Right forelimb (tissue), 1 donor: ENCODE results near the gene TMEM178B.
"Not testable (repeated sequence)": the region's sequence is repeated elsewhere in the genome, so short reads cannot be mapped to it uniquely, and the experiment has no call there.

Source experiments
- DNase-seq: peaks from one replicate; pipeline ENCODE4 v3.0.0-alpha.2; 2018

TMEM178B gene

GRCh38 chr7:141144921-141145629 is 71.2 kb downstream of the TMEM178B start:
- no peak for DNase-seq

DNA sequence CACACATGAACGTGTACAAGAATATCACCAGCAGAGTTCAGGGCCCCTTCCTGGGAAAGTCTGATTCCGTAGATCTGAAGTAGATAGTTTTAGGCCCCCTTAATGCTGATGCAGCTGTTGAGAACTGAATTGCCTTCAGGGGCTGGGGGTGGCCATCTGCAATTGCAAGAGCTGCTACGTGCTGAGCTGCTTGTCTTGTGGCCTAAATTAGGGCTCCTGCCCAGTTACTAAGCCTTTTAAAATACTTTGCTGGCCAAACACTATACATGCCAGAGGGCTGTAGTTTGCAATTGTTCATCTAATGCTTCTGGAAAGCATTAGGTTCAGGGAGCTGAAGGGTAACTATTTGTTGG is 71.7 kb downstream of the TMEM178B start:
- no peak for DNase-seq

GRCh38 chr7:141147482-141147881 is 73.6 kb downstream of the TMEM178B start:
- DNase-seq: no peak

GRCh38 chr7:141150465-141150864 is 76.6 kb downstream of the TMEM178B start:
- DNase-seq: no peak

- DNase-seq: no peak
Observed at GRCh38 chr7:141151746-141152145, 77.9 kb downstream of the TMEM178B start.

GRCh38 chr7:141153231-141153630 is 79.4 kb downstream of the TMEM178B start:
- DNase-seq: no peak

DNA sequence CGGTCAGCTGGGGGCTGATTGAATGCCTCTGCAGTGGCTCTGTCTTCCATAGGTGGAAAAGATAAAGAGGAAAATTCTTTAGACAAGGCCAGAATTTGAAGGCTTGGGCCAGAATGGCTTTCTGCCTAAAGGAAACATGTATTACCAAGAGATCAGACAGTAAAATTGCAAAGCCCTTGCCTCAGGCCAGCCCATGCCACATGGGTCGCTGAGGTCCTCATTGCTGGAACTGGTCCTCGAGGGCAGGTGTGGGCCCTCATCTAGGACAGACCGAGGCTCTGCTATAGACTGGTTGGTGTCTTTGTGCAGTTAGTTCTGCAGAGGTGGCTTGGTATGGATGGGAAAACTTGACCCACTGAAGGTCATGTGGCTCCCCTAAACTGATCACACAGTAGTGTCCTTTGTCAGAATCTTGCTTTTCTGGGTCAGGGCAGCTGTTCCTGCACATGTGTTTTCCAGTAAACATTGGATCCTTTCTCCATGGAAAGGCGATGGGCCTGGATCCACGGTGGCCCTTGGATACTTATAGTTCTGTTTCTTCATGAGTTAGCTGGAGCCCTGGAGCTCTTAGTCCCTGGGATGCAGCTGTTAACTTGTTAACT is 80.4 kb downstream of the TMEM178B start:
- no peak for DNase-seq

DNA sequence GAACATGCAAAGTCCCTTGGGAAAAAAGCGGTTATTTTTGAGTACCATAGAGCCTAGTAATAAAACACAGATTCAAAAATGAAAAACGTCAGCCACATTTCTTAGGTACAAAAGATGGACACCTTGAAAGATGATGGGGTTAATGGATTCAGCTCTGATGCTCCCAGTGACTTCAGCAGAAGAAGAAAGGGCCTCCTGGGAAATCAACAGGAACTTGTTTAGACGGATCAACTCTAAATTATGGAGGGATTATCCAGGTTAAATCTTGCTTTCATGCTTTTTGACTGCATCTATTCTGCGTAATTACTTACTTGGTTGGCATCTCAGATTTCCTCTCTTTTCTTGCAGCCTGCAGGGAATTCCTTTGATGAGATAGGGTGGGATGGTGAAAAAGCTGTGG is 82.5 kb downstream of the TMEM178B start:
- DNase-seq: no peak

GRCh38 chr7:141157138-141157765 is 83.4 kb downstream of the TMEM178B start:
- peak; percentile 18 for DNase-seq

DNA sequence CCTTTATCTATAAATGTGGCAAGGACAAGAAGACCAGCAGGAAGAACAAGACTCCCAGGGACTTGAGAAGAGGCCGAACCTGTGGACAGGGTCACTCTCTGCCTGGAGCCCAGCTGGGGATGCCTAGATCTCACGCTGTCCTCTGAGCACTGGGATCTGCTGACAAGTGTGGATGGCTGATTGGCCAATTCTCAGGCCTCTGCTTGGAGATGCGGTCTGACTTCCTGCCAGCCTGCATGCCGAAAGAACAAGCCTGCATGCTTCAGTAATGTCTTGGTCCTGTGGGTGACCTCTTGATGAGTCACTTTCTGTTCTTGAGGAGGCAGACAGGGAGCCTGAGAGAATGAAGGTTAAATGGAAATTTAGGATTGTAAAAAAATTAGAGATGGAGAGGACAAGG is 84.7 kb downstream of the TMEM178B start:
- DNase-seq: peak; percentile 36

DNA sequence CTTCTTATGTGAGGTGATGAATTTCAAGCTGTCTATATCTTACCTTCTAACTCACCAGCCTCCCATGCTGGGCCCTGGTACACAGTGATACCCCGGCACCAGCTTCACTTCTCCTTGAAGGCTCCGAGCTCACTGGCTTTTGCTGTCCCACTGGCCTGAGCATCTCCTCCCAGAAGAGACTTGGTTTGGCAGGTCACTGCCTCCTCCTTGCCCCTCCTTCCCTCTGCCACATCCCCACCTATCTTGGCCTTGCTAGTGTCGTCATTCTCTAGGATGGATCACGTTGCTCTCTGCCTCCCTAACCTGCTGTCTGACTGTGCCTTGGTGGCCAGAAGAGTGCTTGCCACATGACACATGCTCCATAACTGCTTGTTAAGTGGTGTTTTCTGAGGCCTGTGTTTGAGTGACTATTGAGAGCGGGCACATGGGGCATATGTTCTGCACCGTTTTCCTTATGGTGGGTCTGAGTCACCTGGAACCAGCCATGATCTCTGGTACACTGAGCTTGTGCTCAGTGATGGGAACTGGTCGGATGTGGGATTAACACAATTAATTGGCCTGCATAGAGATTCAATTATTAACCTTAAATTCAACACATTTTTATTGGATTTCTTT is 86.5 kb downstream of the TMEM178B start:
- DNase-seq: no peak

DNA sequence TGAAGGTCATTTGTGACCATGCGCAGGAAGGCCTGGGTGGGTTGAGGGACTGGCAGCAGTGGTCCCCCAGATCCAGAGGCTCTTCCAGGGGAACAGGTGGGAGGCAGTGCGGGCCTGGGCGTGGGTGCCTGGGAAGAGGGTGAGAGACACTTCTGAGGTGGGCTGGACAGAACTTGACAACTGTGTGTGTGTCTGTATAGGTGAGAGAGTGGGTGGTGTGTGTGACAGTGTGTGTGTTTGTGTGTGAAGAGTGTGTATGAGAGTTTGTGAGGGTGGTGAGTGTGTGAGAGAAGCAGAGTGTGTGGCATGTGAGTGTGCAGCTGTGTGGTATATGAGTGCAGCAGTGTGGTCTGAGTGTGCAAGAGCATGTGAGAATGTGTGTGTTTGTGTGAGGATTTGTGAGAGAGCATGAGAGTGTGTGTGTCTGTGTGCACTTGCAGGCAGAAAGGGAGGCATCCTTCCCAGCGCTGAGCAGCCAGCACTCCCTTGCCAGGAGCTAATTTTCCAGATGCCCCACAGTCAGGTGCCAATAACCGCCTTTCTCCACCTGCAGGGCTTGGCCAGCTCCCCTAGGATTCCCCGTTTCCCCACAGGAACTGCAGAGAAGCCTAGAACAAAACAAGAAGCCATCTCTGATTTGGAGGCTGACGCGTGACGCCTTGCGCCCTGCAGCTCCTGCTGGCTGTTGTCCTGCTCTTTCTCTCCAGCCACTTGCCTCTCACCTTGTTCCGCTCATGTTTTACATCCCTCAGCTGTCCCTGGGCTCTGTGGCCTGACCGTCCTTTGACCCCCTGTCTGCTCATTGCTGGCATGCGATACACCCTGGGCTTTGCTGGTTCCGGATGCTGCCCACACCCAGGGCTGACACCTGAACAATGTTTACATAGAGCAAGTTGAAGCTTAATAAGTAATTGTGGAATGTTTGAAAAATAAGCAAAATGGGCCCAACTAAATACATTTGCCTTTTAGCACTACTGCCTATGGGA is 88.0 kb downstream of the TMEM178B start:
- DNase-seq: peak; percentile 9

- no peak for DNase-seq
Observed at GRCh38 chr7:141165521-141165920, 91.7 kb downstream of the TMEM178B start.

- no peak for DNase-seq
Observed at GRCh38 chr7:141166926-141167325, 93.1 kb downstream of the TMEM178B start.

- DNase-seq: peak; percentile 19
Observed at GRCh38 chr7:141167381-141167964, 93.6 kb downstream of the TMEM178B start.

GRCh38 chr7:141169157-141169556 is 95.3 kb downstream of the TMEM178B start:
- DNase-seq: not testable (repeated sequence)

- DNase-seq: not testable (repeated sequence)
Observed at GRCh38 chr7:141175728-141176127, 101.9 kb downstream of the TMEM178B start.

GRCh38 chr7:141177120-141177519 is 103.3 kb downstream of the TMEM178B start:
- DNase-seq: not testable (repeated sequence)

- DNase-seq: no peak
Observed at GRCh38 chr7:141178486-141179135, 104.7 kb downstream of the TMEM178B start.

DNA sequence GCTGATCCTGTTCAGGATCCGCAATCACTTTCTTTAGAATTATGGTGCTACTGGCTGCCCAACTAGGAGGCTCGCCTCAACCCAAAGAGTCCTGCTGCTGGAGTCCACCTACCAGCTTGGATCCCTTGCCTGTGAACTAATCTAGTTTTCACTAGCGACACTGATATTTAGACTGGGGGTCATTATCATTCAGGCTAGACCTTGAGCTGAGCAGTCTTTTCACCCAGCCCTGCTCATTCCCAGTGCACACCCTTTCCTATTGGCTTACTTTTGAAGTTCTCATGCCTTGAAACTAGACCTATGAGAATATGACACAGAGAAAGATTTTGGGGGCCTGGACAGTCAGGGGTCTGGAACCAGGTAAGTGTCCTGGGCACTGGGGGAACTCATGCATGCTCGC is 107.9 kb downstream of the TMEM178B start:
- DNase-seq: no peak

- DNase-seq: no peak
Observed at GRCh38 chr7:141184532-141185190, 110.8 kb downstream of the TMEM178B start.
